Neural progenitor cell (in vitro differentiated cells): ENCODE measurements around the gene MROH2A. TPM values are rescaled to one million over a fixed set of nuclear protein-coding genes. Genes with fewer than 3 reads are reported as not detected.

Experiments used
- DNase-seq: peaks from one replicate; pipeline ENCODE4 v3.0.0-alpha.2; 2016; ENCODE audit warnings: low spot score
- H2AFZ ChIP-seq: fragments of 200-600 bp; sonication (generic); replicated peaks from 2 replicates; pipeline ENCODE4 v1.6.1; 2016; ENCODE audit warnings: antibody characterized with exemption
- H3F3A ChIP-seq: fragments of 200-600 bp; sonication (generic); 2 replicates; pipeline ENCODE4 v1.6.1; 2016; ENCODE audit warnings: antibody characterized with exemption, low read depth
- H3K27ac ChIP-seq: fragments of 200-600 bp; sonication (generic); 2 replicates; pipeline ENCODE4 v1.5.1; 2016; ENCODE audit warnings: mild to moderate bottlenecking
- H3K27me3 ChIP-seq: fragments of 200-600 bp; sonication (generic); 2 replicates; pipeline ENCODE4 v1.6.1; 2016; ENCODE audit warnings: mild to moderate bottlenecking, moderate library complexity
- H3K36me3 ChIP-seq: fragments of 200-600 bp; sonication (generic); 2 replicates; pipeline ENCODE4 v1.5.1; 2016
- H3K4me1 ChIP-seq: fragments of 200-600 bp; sonication (generic); 2 replicates; pipeline ENCODE4 v1.6.1; 2016; ENCODE audit warnings: mixed run types
- H3K4me2 ChIP-seq: fragments of 200-600 bp; sonication (generic); 2 replicates; pipeline ENCODE4 v1.6.1; 2016
- H3K4me3 ChIP-seq: fragments of 200-600 bp; sonication (generic); 2 replicates; pipeline ENCODE4 v1.5.1; 2016
- H3K79me2 ChIP-seq: fragments of 200-600 bp; sonication (generic); 2 replicates; pipeline ENCODE4 v1.6.1; 2016; ENCODE audit warnings: low read depth
- H3K9ac ChIP-seq: fragments of 200-600 bp; sonication (generic); 2 replicates; pipeline ENCODE4 v1.6.1; 2016
- H3K9me3 ChIP-seq: fragments of 200-600 bp; sonication (generic); 2 replicates; pipeline ENCODE4 v1.5.1; 2016; ENCODE audit warnings: low read depth
- H4K20me1 ChIP-seq: fragments of 200-600 bp; sonication (generic); 2 replicates; pipeline ENCODE4 v1.6.1; 2016; ENCODE audit warnings: low read depth
- H3K27ac Mint-ChIP-seq: 3 replicates; pipeline ENCODE4 v1.8.0; 2021; ENCODE audit warnings: mixed read lengths
- H3K27me3 Mint-ChIP-seq: 2 replicates; pipeline ENCODE4 v1.8.0; 2022; ENCODE audit warnings: low read depth, mild to moderate bottlenecking, inconsistent platforms, moderate library complexity, mixed read lengths; ENCODE audit not compliant: insufficient read depth
- H3K36me3 Mint-ChIP-seq: 3 replicates; pipeline ENCODE4 v1.8.0; 2021; ENCODE audit warnings: mixed read lengths
- H3K4me1 Mint-ChIP-seq: 3 replicates; pipeline ENCODE4 v1.8.0; 2021; ENCODE audit warnings: mixed read lengths
- H3K4me3 Mint-ChIP-seq: 3 replicates; pipeline ENCODE4 v1.8.0; 2021; ENCODE audit warnings: mild to moderate bottlenecking, moderate library complexity, mixed read lengths
- H3K9me3 Mint-ChIP-seq: 3 replicates; pipeline ENCODE4 v1.8.0; 2020; ENCODE audit warnings: mixed read lengths
- CTCF ChIP-seq: fragments of 200-600 bp; sonication (generic); IDR thresholded peaks from 2 replicates; pipeline ENCODE4 v1.5.1; 2017; ENCODE audit warnings: antibody characterized with exemption, mild to moderate bottlenecking
- EZH2 ChIP-seq: fragments of 200-600 bp; sonication (generic); IDR thresholded peaks from 2 replicates; pipeline ENCODE4 v1.6.1; 2017; ENCODE audit warnings: antibody characterized with exemption, mild to moderate bottlenecking, moderate library complexity
- EZH2phosphoT487 ChIP-seq: fragments of 200-600 bp; sonication (generic); IDR thresholded peaks from 2 replicates; pipeline ENCODE4 v1.6.1; 2017; ENCODE audit warnings: antibody characterized with exemption
- total RNA-seq: library from RNA; depleted of rRNA; stranded (reverse); fragments of >200 nt; gene quantifications from 2 replicates; pipeline ENCODE4 v1.2.3, GENCODE V29; 2015; ENCODE audit warnings: low replicate concordance

MROH2A gene
- total RNA-seq, 1 donor from 2014 or later, result not detected

- Histone ChIP-seq H3K27me3 (no peaks in the 10 kb centered on the region), H3K79me2 (peaks cover 98% of the 10 kb centered on the region)
- H3K36me3 Mint-ChIP-seq, result peaks cover 68% of the 10 kb centered on the region
Measured at GRCh38 chr2:233845301-233846060, 67.4 kb downstream of the MROH2A start.

GRCh38 chr2:233846387-233847247 lies 68.5 kb downstream of the MROH2A start:
- Mint-ChIP-seq H3K36me3 (peaks cover 65% of the 10 kb centered on the region), H3K4me3 (no peak overlapping the region), H3K4me1 (peaks cover 2% of the 10 kb centered on the region), H3K27me3 (peaks cover 2% of the 10 kb centered on the region), H3K27ac (no peak overlapping the region), H3K9me3 (no peaks in the 10 kb centered on the region)
- Histone ChIP-seq H3K4me2 (no peak overlapping the region), H3K27ac (no peak overlapping the region), H3F3A (no peaks in the 10 kb centered on the region), H3K4me3 (no peak overlapping the region), H4K20me1 (peaks cover 82% of the 10 kb centered on the region), H2AFZ (no peak overlapping the region), H3K9ac (no peak overlapping the region), H3K79me2 (peaks cover 98% of the 10 kb centered on the region), H3K4me1 (peaks cover 10% of the 10 kb centered on the region), H3K27me3 (no peaks in the 10 kb centered on the region), H3K9me3 (no peaks in the 10 kb centered on the region), H3K36me3 (peaks cover 14% of the 10 kb centered on the region)
- no peak for DNase-seq
- no peak for TF ChIP-seq EZH2phosphoT487
- no peak for TF ChIP-seq EZH2
- no peak for TF ChIP-seq CTCF

More at GRCh38 chr2:233845301-233846060, 67.4 kb downstream of the MROH2A start:
- Histone ChIP-seq H3F3A (no peaks in the 10 kb centered on the region), H3K4me1 (peaks cover under 1% of the 10 kb centered on the region), H3K9ac (no peak overlapping the region), H3K4me3 (no peak overlapping the region), H3K36me3 (peaks cover 16% of the 10 kb centered on the region), H4K20me1 (peaks cover 82% of the 10 kb centered on the region), H3K9me3 (no peaks in the 10 kb centered on the region), H2AFZ (no peak overlapping the region), H3K4me2 (no peak overlapping the region), H3K27ac (no peak overlapping the region)
- TF ChIP-seq EZH2, result no peak
- TF ChIP-seq CTCF, result no peak
- no peak for DNase-seq
- peaks cover 2% of the 10 kb centered on the region for H3K27me3 Mint-ChIP-seq
- no peaks in the 10 kb centered on the region for H3K9me3 Mint-ChIP-seq
- H3K4me3 Mint-ChIP-seq, result no peak overlapping the region
- no peak overlapping the region for H3K27ac Mint-ChIP-seq
- no peaks in the 10 kb centered on the region for H3K4me1 Mint-ChIP-seq

- Mint-ChIP-seq H3K4me1 (peaks cover 7% of the 10 kb centered on the region), H3K9me3 (no peaks in the 10 kb centered on the region), H3K4me3 (no peak overlapping the region), H3K27me3 (peaks cover 2% of the 10 kb centered on the region), H3K27ac (no peak overlapping the region), H3K36me3 (peaks cover 64% of the 10 kb centered on the region)
- no peak overlapping the region for H3K9ac ChIP-seq
- H3K36me3 ChIP-seq, result peaks cover 17% of the 10 kb centered on the region
- no peaks in the 10 kb centered on the region for H3K9me3 ChIP-seq
- no peak overlapping the region for H3K4me2 ChIP-seq
- H3F3A ChIP-seq, result no peaks in the 10 kb centered on the region
- no peak overlapping the region for H2AFZ ChIP-seq
- H3K4me3 ChIP-seq, result no peak overlapping the region
- no peak overlapping the region for H3K27ac ChIP-seq
- peaks cover 83% of the 10 kb centered on the region for H4K20me1 ChIP-seq
- H3K79me2 ChIP-seq, result peaks cover 98% of the 10 kb centered on the region
- TF ChIP-seq EZH2 (no peak), EZH2phosphoT487 (no peak), CTCF (no peak)
- no peak for DNase-seq
- H3K27me3 ChIP-seq, result no peaks in the 10 kb centered on the region
- H3K4me1 ChIP-seq, result peaks cover 18% of the 10 kb centered on the region
Measured at GRCh38 chr2:233847248-233847898, 69.2 kb downstream of the MROH2A start.
